K562 (cell line): Measurements from ENCODE around the gene EGFL6.

ENCODE experiments used
- ELK3 ChIP-seq: fragments of 450-650 bp; formaldehyde crosslinking; IDR thresholded peaks from 2 replicates; pipeline ENCODE4 v1.4.0; 2020; ENCODE audit warnings: mild to moderate bottlenecking
- EZH2 ChIP-seq: IDR thresholded peaks from 2 replicates; pipeline ENCODE4 v1.6.1; 2012; ENCODE audit warnings: low read depth, mild to moderate bottlenecking, inconsistent platforms, low read length, borderline replicate concordance
- FOXA1 ChIP-seq: fragments of 450-650 bp; IDR thresholded peaks from 2 replicates; pipeline ENCODE4 v1.6.1; 2016; ENCODE audit warnings: mild to moderate bottlenecking, borderline replicate concordance
- HNRNPLL ChIP-seq: fragments of 200-400 bp; formaldehyde crosslinking; IDR thresholded peaks from 2 replicates; pipeline ENCODE4 v1.6.1; 2017; ENCODE audit warnings: low read length, low read depth, mild to moderate bottlenecking; ENCODE audit not compliant: poor library complexity, severe bottlenecking
- JUN ChIP-seq, 2 experiments: sonication (generic) in 1 of 2; formaldehyde crosslinking in 1 of 2; IDR thresholded peaks; 2 replicates each; pipeline versions ENCODE4 v1.6.1 to v1.8.0; 2012 to 2022; ENCODE audit warnings: borderline replicate concordance in 2 of 2, mild to moderate bottlenecking in 2 of 2, improper control_type of control experiment in 1 of 2, low read depth in 1 of 2, low read length in 1 of 2, missing genetic modification reagents in 1 of 2
- KLF16 ChIP-seq: IDR thresholded peaks from 2 replicates; pipeline ENCODE4 v1.6.1; 2016; ENCODE audit warnings: antibody characterized with exemption
- PHF21A ChIP-seq: fragments of 450-650 bp; IDR thresholded peaks from 2 replicates; pipeline ENCODE4 v1.6.1; 2017; ENCODE audit warnings: low read depth, borderline replicate concordance
- POLR2AphosphoS5 ChIP-seq: IDR thresholded peaks from 2 replicates; pipeline ENCODE4 v1.6.1; 2011; ENCODE audit warnings: mild to moderate bottlenecking, low read depth, low read length, moderate library complexity; ENCODE audit not compliant: control insufficient read depth, insufficient read depth
- RCOR1 ChIP-seq, 2 experiments: IDR thresholded peaks; 2 replicates each; pipeline ENCODE4 v1.6.1; 2012; ENCODE audit warnings: low read depth in 2 of 2, low read length in 2 of 2, borderline replicate concordance in 1 of 2, improper control_type of control experiment in 1 of 2
- TCF7 ChIP-seq: sonication (generic); IDR thresholded peaks from 2 replicates; pipeline ENCODE4 v1.6.1; 2016; ENCODE audit warnings: antibody characterized with exemption, borderline replicate concordance
- TFAM ChIP-seq: fragments of 250-450 bp; sonication (Bioruptor Pico); conservative IDR thresholded peaks from 2 replicates; pipeline ENCODE4 v1.5.0; 2021; ENCODE audit warnings: mild to moderate bottlenecking, moderate library complexity
- ZNF146 ChIP-seq: IDR thresholded peaks from one replicate; pipeline ENCODE4 v1.6.1; 2018; ENCODE audit warnings: missing compliant biosample characterization; ENCODE audit not compliant: unreplicated experiment
- ZNF740 ChIP-seq, 3 experiments: fragments of 200-800 bp in 1 of 3; sonication (Bioruptor generic) in 1 of 3; sonication (generic) in 1 of 3; formaldehyde crosslinking in 1 of 3; IDR thresholded peaks; 2 replicates each; pipeline versions ENCODE4 v1.6.1 to v1.8.0; 2016 to 2022; ENCODE audit warnings: mild to moderate bottlenecking in 2 of 3, missing compliant biosample characterization in 2 of 3, missing genetic modification characterization in 2 of 3, missing genetic modification reagents in 1 of 3
- TF ChIP-seq, protein P1 (sequence below), 3 experiments: IDR thresholded peaks in 2 of 3; conservative IDR thresholded peaks in 1 of 3; 2 replicates each; pipeline ENCODE4 v1.5.1; 2011 to 2012; ENCODE audit warnings: low read length in 3 of 3, mild to moderate bottlenecking in 3 of 3, control low read depth in 2 of 3, improper control_type of control experiment in 1 of 3, inconsistent platforms in 1 of 3, low read depth in 1 of 3, mixed read lengths in 1 of 3, moderate library complexity in 1 of 3; ENCODE audit not compliant: insufficient read depth in 2 of 3

GRCh38 chrX:13597874-13598273, 28.5 kb downstream of the EGFL6 start:
- TF ChIP-seq RCOR1 (IDR thresholded peaks at IDR 0.05; ENCODE audit: borderline replicate concordance in 1 of 2, low read depth in 2 of 2, low read length in 2 of 2) (no peak), TFAM (CRISPR knock-in tag) (no peak), KLF16 (no peak), ZNF740 (CRISPR knock-in tag; IDR thresholded peaks at IDR 0.05) (no peak), ZNF740 (tag; IDR thresholded peaks at IDR 0.05) (no peak), FOXA1 (no peak), POLR2AphosphoS5 (no peak), ZNF146 (CRISPR knock-in tag) (no peak), HNRNPLL (no peak), TCF7 (no peak), JUN (IDR thresholded peaks at IDR 0.05; ENCODE audit: borderline replicate concordance, low read depth, low read length) (no peak), JUN (CRISPR knock-in tag; IDR thresholded peaks at IDR 0.05; ENCODE audit: borderline replicate concordance) (no peak), ELK3 (no peak), EZH2 (no peak), PHF21A (no peak)
- TF ChIP-seq, protein P1, sequence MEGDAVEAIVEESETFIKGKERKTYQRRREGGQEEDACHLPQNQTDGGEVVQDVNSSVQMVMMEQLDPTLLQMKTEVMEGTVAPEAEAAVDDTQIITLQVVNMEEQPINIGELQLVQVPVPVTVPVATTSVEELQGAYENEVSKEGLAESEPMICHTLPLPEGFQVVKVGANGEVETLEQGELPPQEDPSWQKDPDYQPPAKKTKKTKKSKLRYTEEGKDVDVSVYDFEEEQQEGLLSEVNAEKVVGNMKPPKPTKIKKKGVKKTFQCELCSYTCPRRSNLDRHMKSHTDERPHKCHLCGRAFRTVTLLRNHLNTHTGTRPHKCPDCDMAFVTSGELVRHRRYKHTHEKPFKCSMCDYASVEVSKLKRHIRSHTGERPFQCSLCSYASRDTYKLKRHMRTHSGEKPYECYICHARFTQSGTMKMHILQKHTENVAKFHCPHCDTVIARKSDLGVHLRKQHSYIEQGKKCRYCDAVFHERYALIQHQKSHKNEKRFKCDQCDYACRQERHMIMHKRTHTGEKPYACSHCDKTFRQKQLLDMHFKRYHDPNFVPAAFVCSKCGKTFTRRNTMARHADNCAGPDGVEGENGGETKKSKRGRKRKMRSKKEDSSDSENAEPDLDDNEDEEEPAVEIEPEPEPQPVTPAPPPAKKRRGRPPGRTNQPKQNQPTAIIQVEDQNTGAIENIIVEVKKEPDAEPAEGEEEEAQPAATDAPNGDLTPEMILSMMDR (IDR thresholded peaks at IDR 0.05 in 2 of 3, conservative IDR thresholded peaks at IDR 0.05 in 1 of 3; ENCODE audit: insufficient read depth in 2 of 3, low read depth in 1 of 3, low read length in 3 of 3): no peak
